GM12878 (cell line): ENCODE measurements around the gene PLA2G3. TPM values are rescaled to one million over a fixed set of nuclear protein-coding genes. Genes with fewer than 3 reads are reported as not detected.

ENCODE experiments used
- ATAC-seq: fragments of 200-7000 bp; cut with Tn5 transposase; 3 replicates; pipeline ENCODE4 v1.9.1; 2020; ENCODE audit warnings: mild to moderate bottlenecking, moderate library complexity
- BruUV-seq: library from RNA; stranded (reverse); fragments of 400-500 nt; replicated peaks from 2 replicates; lab custom pipeline; 2021; lab: Mats Ljungman, UMichigan
- CTCF ChIA-PET: fragments of 300-600 bp; sonication (Branson Sonifier 250); formaldehyde crosslinking; extraction: SDS; loops from one replicate; lab custom pipeline; 2021; ENCODE audit warnings: inconsistent platforms; lab: Yijun Ruan, JAX
- POLR2A ChIA-PET: fragments of 350-600 bp; formaldehyde crosslinking; extraction: SDS; loops from one replicate; lab custom pipeline; 2021; ENCODE audit warnings: inconsistent platforms; lab: Charles Lee
- RAD21 ChIA-PET: fragments of 300-600 bp; sonication (Branson Sonifier 250); formaldehyde crosslinking; loops from one replicate; lab custom pipeline; 2023; ENCODE audit warnings: antibody characterized with exemption; ENCODE audit not compliant: unreplicated experiment; lab: Charles Lee
- SMC1A ChIA-PET: fragments of 300-600 bp; sonication (Branson Sonifier 250); formaldehyde crosslinking; loops from one replicate; lab custom pipeline; 2023; ENCODE audit not compliant: unreplicated experiment, uncharacterized antibody; lab: Charles Lee
- DNase-seq: peaks from one replicate; pipeline ENCODE4 v3.0.0-alpha.2; 2011; ENCODE audit warnings: low read depth, low spot score
- FAIRE-seq: peaks from 3 replicates; lab custom pipeline; 2011; peaks lifted over from hg19 to GRCh38; lab: Jason Lieb, UNC
- H2AFZ ChIP-seq: 2 replicates; pipeline ENCODE4 v1.6.0; 2011; ENCODE audit warnings: low read depth, low read length, control low read depth; ENCODE audit not compliant: control insufficient read depth
- H3K27ac ChIP-seq: 2 replicates; pipeline ENCODE4 v1.5.1; 2011; ENCODE audit warnings: control low read depth; ENCODE audit not compliant: control insufficient read depth, insufficient read depth
- H3K27me3 ChIP-seq, 2 experiments: replicated peaks in 1 of 2; 2 replicates each; pipeline versions ENCODE4 v1.6.0 to v1.6.1; 2011; ENCODE audit warnings: low read length in 1 of 2; ENCODE audit not compliant: control insufficient read depth in 2 of 2, insufficient read depth in 2 of 2
- H3K36me3 ChIP-seq, 2 experiments: 2 replicates each; pipeline ENCODE4 v1.5.1; 2011; ENCODE audit warnings: low read length in 1 of 2; ENCODE audit not compliant: control insufficient read depth in 2 of 2, insufficient read depth in 2 of 2
- H3K4me1 ChIP-seq: 2 replicates; pipeline ENCODE4 v1.6.1; 2011; ENCODE audit warnings: mild to moderate bottlenecking, low read length, moderate library complexity, mixed read lengths; ENCODE audit not compliant: control insufficient read depth, insufficient read depth
- H3K4me2 ChIP-seq: 2 replicates; pipeline ENCODE4 v1.6.0; 2011; ENCODE audit warnings: control low read depth; ENCODE audit not compliant: control insufficient read depth, insufficient read depth
- H3K4me3 ChIP-seq: fragments of 200-600 bp; sonication (generic); 2 replicates; pipeline ENCODE4 v1.5.1; 2016
- H3K79me2 ChIP-seq: 2 replicates; pipeline ENCODE4 v1.6.0; 2011; ENCODE audit warnings: low read length; ENCODE audit not compliant: control insufficient read depth, insufficient read depth
- H3K9ac ChIP-seq: 2 replicates; pipeline ENCODE4 v1.8.0; 2011; ENCODE audit warnings: low read length, control low read depth, mixed read lengths; ENCODE audit not compliant: control insufficient read depth, insufficient read depth
- H3K9me3 ChIP-seq: replicated peaks from 3 replicates; pipeline ENCODE4 v1.5.1; 2011; ENCODE audit warnings: mild to moderate bottlenecking, low read length; ENCODE audit not compliant: control insufficient read depth, insufficient read depth
- H4K20me1 ChIP-seq: 2 replicates; pipeline ENCODE4 v1.6.0; 2011; ENCODE audit not compliant: control insufficient read depth, insufficient read depth
- BCL11A ChIP-seq: IDR thresholded peaks from 2 replicates; pipeline ENCODE4 v1.6.1; 2011; ENCODE audit warnings: low read depth, low read length
- BHLHE40 ChIP-seq, 2 experiments: fragments of 450-650 bp in 1 of 2; IDR thresholded peaks; 2 replicates each; pipeline ENCODE4 v1.6.1; 2011 to 2017; ENCODE audit warnings: low read depth in 2 of 2, borderline replicate concordance in 1 of 2, improper control_type of control experiment in 1 of 2, low read length in 1 of 2, mild to moderate bottlenecking in 1 of 2
- E2F8 ChIP-seq: fragments of 450-650 bp; IDR thresholded peaks from 2 replicates; pipeline ENCODE4 v1.6.1; 2018; ENCODE audit warnings: mild to moderate bottlenecking, low read depth, moderate library complexity; ENCODE audit not compliant: partially characterized antibody
- EZH2 ChIP-seq: IDR thresholded peaks from 2 replicates; pipeline ENCODE4 v1.6.1; 2012; ENCODE audit warnings: low read depth, mild to moderate bottlenecking, control low read depth, inconsistent platforms, low read length, borderline replicate concordance; ENCODE audit not compliant: control insufficient read depth
- HDAC2 ChIP-seq: fragments of 200-600 bp; sonication (generic); IDR thresholded peaks from 2 replicates; pipeline ENCODE4 v1.6.1; 2017
- IRF4 ChIP-seq: IDR thresholded peaks from 2 replicates; pipeline ENCODE4 v1.6.1; 2011; ENCODE audit warnings: low read depth, low read length
- JUNB ChIP-seq: IDR thresholded peaks from 2 replicates; pipeline ENCODE4 v1.6.1; 2016; ENCODE audit warnings: antibody characterized with exemption, mild to moderate bottlenecking
- KAT2A ChIP-seq: conservative IDR thresholded peaks from 2 replicates; pipeline ENCODE4 v1.6.1; 2011; ENCODE audit warnings: low read depth, low read length; ENCODE audit not compliant: control insufficient read depth
- PML ChIP-seq: IDR thresholded peaks from 2 replicates; pipeline ENCODE4 v1.6.1; 2012; ENCODE audit warnings: low read length, inconsistent platforms
- POU2F2 ChIP-seq: IDR thresholded peaks from 3 replicates; pipeline ENCODE4 v1.6.1; 2011; ENCODE audit warnings: low read depth, mild to moderate bottlenecking, low read length, borderline replicate concordance
- RBBP5 ChIP-seq: fragments of 200-600 bp; sonication (generic); conservative IDR thresholded peaks from 2 replicates; pipeline ENCODE4 v1.6.1; 2016
- SIX5 ChIP-seq: IDR thresholded peaks from 2 replicates; pipeline ENCODE4 v1.6.1; 2011; ENCODE audit warnings: mild to moderate bottlenecking, low read depth, low read length, moderate library complexity; ENCODE audit not compliant: severe bottlenecking
- SKIL ChIP-seq: fragments of 450-650 bp; IDR thresholded peaks from 2 replicates; pipeline ENCODE4 v1.6.1; 2017; ENCODE audit warnings: mild to moderate bottlenecking, low read depth, inconsistent platforms; ENCODE audit not compliant: poor library complexity, severe bottlenecking
- SMARCA5 ChIP-seq: fragments of 450-650 bp; IDR thresholded peaks from 2 replicates; pipeline ENCODE4 v1.6.1; 2017; ENCODE audit warnings: mild to moderate bottlenecking
- SUZ12 ChIP-seq: fragments of 200-600 bp; sonication (generic); IDR thresholded peaks from one replicate; pipeline ENCODE4 v1.6.1; 2018; ENCODE audit warnings: antibody characterized with exemption, mild to moderate bottlenecking; ENCODE audit not compliant: unreplicated experiment
- TCF3 ChIP-seq: IDR thresholded peaks from 2 replicates; pipeline ENCODE4 v1.6.1; 2012; ENCODE audit warnings: low read depth, mild to moderate bottlenecking, low read length, borderline replicate concordance; ENCODE audit not compliant: insufficient read depth
- ZSCAN29 ChIP-seq: fragments of 450-650 bp; IDR thresholded peaks from 2 replicates; pipeline ENCODE4 v1.6.1; 2017; ENCODE audit warnings: mild to moderate bottlenecking, moderate library complexity
- WGBS: methylation state at CpG from one replicate; pipeline ENCODE4 v1.1.6; 2016; ENCODE audit warnings: low lambda C conversion rate; ENCODE audit not compliant: insufficient replicate concordance, insufficient coverage; ENCODE audit errors: missing lambda C conversion rate; 5-methylcytosine and 5-hydroxymethylcytosine counted together
- in situ Hi-C: fragments of 300-500 bp; cut with MboI; formaldehyde crosslinking; loops from 9 replicates; pipeline ENCODE4 v1.14.3; 2018; ENCODE audit warnings: mixed read lengths
- intact Hi-C: fragments of 100-400 bp; cut with micrococcal nuclease; formaldehyde crosslinking; loops from one replicate; pipeline ENCODE4 v1.14.2; 2022; ENCODE audit not compliant: unreplicated experiment
- polyA plus RNA-seq, 11 experiments: library from polyadenylated mRNA; depleted of rRNA in 4 of 11; unstranded in 6 of 11; stranded (reverse) in 5 of 11; fragments of >200 nt; fragmentation: Nextera tagmentation in 4 of 11; fragmentation: Illumina TruSeq in 1 of 11; extraction: Ambion mirVana in 4 of 11; extraction: Trizol in 1 of 11; gene quantifications; 1 replicate in 1 of 11; 2 replicates in 10 of 11; pipeline versions ENCODE4 v1.2.1 to v1.2.3, GENCODE V29; 2011 to 2016; ENCODE audit warnings: inconsistent platforms in 2 of 11, missing spikeins in 2 of 11, low read depth in 1 of 11
- total RNA-seq, 4 experiments: library from RNA; depleted of rRNA in 3 of 4; stranded (reverse); fragments of >200 nt in 3 of 4; fragmentation: Illumina TruSeq in 1 of 4; extraction: Trizol in 1 of 4; gene quantifications; 2 replicates each; pipeline versions ENCODE4 v1.2.1 to v1.2.3, GENCODE V29; 2013 to 2021

The PLA2G3 gene
- total and polyA plus RNA-seq, 10 of the 15 experiments (the other 5 are each of a cell fraction or from before 2014, with no cell fraction given) = 0.04 TPM; not detected in 9

GRCh38 chr22:31177420-31178162, 37.3 kb upstream of the PLA2G3 start:
- H3K4me3 ChIP-seq = no peak overlapping the region
- H3K27ac ChIP-seq = no peak overlapping the region
- SMC1A ChIA-PET = interaction anchor here (1.0 kb wide), 1 partner anchor 17 kb away, joined by 4 read pairs; no protein-coding TSS in a partner anchor
- ATAC-seq = no peak
- FAIRE-seq = no peak
- H3K4me2 ChIP-seq = no peak overlapping the region
- CTCF ChIA-PET = interaction anchor here (0.7 to 1.2 kb wide), 2 partner anchors 53 to 258 kb away, joined by 3 to 5 read pairs; no protein-coding TSS in a partner anchor
- in situ Hi-C loops = no loop called here
- H3K27me3 ChIP-seq = no peaks in the 10 kb centered on the region
- no TSS peak for BruUV-seq
- no peak overlapping the region for H3K9ac ChIP-seq
- intact Hi-C loops = no loop called here
- DNase-seq = no peak
- H3K4me1 ChIP-seq = peaks cover 12% of the 10 kb centered on the region
- peaks cover 2 to 5% of the 10 kb centered on the region in 2 experiments for H3K36me3 ChIP-seq
- no peaks in the 10 kb centered on the region for H3K9me3 ChIP-seq
- TF ChIP-seq SUZ12 (no peak), PML (no peak), POU2F2 (no peak), EZH2 (no peak), ZSCAN29 (no peak), JUNB (no peak), HDAC2 (no peak), KAT2A (no peak), SIX5 (no peak), RBBP5 (no peak), E2F8 (no peak), BCL11A (no peak), TCF3 (no peak), IRF4 (no peak), SKIL (no peak), BHLHE40 (IDR thresholded peaks at IDR 0.05; ENCODE audit: borderline replicate concordance in 1 of 2, low read depth in 2 of 2, low read length in 1 of 2) (no peak), SMARCA5 (no peak)
- TF ChIP-seq, all 136 proteins: peak for 0
- Histone ChIP-seq H2AFZ (no peak overlapping the region), H3K79me2 (peaks cover 2% of the 10 kb centered on the region; the same call in 1 of the 2 replicates), H4K20me1 (no peaks in the 10 kb centered on the region; the same call in 1 of the 2 replicates)
- ChIA-PET RAD21 (no interaction called here), POLR2A (no interaction called here)
- 89% methylated on average over 6 of the region's 6 CpGs for WGBS
